ENCODE measurements around the gene ARHGAP15.

The ARHGAP15 gene

GRCh38 chr2:143779021-143779420, 649.8 kb downstream of the ARHGAP15 start:
- H3K4me1 ChIP-seq (ENCODE audit: insufficient read depth, insufficient read length): no peaks in the 10 kb centered on the region
- TF ChIP-seq SUZ12 (IDR thresholded peaks at IDR 0.05; ENCODE audit: extremely low read depth, insufficient read depth, insufficient read length): no peak
- no peak for TF ChIP-seq YY1 (IDR thresholded peaks at IDR 0.05; ENCODE audit: insufficient read depth, insufficient read length)
- no peak for TF ChIP-seq ZNF274 (IDR thresholded peaks at IDR 0.05; ENCODE audit: low read depth, low read length)
- no peaks in the 10 kb centered on the region for H3K36me3 ChIP-seq (ENCODE audit: insufficient read depth, insufficient read length, low read length)
- H3K4me3 ChIP-seq (ENCODE audit: insufficient read length, low read depth): no peak overlapping the region
- DNase-seq (ENCODE audit: low read depth, low spot score): no peak
- no peak overlapping the region for H3K9ac ChIP-seq (ENCODE audit: insufficient read length, low read depth)
- no peaks in the 10 kb centered on the region for H3K27me3 ChIP-seq (ENCODE audit: insufficient read depth, insufficient read length)
- no peaks in the 10 kb centered on the region for H3K9me3 ChIP-seq (ENCODE audit: insufficient read depth, low read length)

GRCh38 chr2:143786026-143786765, 657.0 kb downstream of the ARHGAP15 start:
- no peak for DNase-seq (ENCODE audit: low read depth, low spot score)
- H3K9me3 ChIP-seq (ENCODE audit: insufficient read depth, low read length): no peaks in the 10 kb centered on the region
- TF ChIP-seq YY1 (IDR thresholded peaks at IDR 0.05; ENCODE audit: insufficient read depth, insufficient read length): no peak
- TF ChIP-seq SUZ12 (IDR thresholded peaks at IDR 0.05; ENCODE audit: extremely low read depth, insufficient read depth, insufficient read length): no peak
- no peak for TF ChIP-seq ZNF274 (IDR thresholded peaks at IDR 0.05; ENCODE audit: low read depth, low read length)
- no peak overlapping the region for H3K9ac ChIP-seq (ENCODE audit: insufficient read length, low read depth)
- H3K36me3 ChIP-seq (ENCODE audit: insufficient read depth, insufficient read length, low read length): no peaks in the 10 kb centered on the region
- no peaks in the 10 kb centered on the region for H3K4me1 ChIP-seq (ENCODE audit: insufficient read depth, insufficient read length)
- no peaks in the 10 kb centered on the region for H3K27me3 ChIP-seq (ENCODE audit: insufficient read depth, insufficient read length)
- no peak overlapping the region for H3K4me3 ChIP-seq (ENCODE audit: insufficient read length, low read depth)

- Histone ChIP-seq H3K9ac (ENCODE audit: insufficient read length, low read depth) (no peak overlapping the region), H3K36me3 (ENCODE audit: insufficient read depth, insufficient read length, low read length) (no peaks in the 10 kb centered on the region), H3K4me1 (ENCODE audit: insufficient read depth, insufficient read length) (no peaks in the 10 kb centered on the region), H3K9me3 (ENCODE audit: insufficient read depth, low read length) (no peaks in the 10 kb centered on the region), H3K27me3 (ENCODE audit: insufficient read depth, insufficient read length) (no peaks in the 10 kb centered on the region), H3K4me3 (ENCODE audit: insufficient read length, low read depth) (no peak overlapping the region)
- TF ChIP-seq ZNF274 (IDR thresholded peaks at IDR 0.05; ENCODE audit: low read depth, low read length) (no peak), SUZ12 (IDR thresholded peaks at IDR 0.05; ENCODE audit: extremely low read depth, insufficient read depth, insufficient read length) (no peak), YY1 (IDR thresholded peaks at IDR 0.05; ENCODE audit: insufficient read depth, insufficient read length) (no peak)
- no peak for DNase-seq (ENCODE audit: low read depth, low spot score)
Measured at GRCh38 chr2:143787674-143788073, 658.5 kb downstream of the ARHGAP15 start.

DNA sequence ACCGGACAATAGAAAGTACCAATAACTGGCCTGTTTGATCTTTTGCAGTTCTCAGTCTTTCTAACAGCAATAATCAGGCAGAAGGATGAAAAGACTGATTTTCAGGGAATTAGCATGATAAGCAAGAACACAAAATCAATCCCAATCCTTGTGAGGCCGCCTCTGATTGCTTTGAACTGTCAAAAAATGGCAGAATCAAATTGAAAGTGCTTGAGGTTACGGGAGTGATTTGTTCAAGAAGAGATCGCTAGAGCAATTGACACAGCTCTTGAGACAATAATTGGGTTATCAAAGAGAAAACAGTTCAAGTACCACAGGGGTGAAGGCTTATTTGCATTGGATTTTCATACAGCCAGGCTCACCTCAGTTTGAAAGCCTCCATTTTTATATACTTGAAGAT, 663.4 kb downstream of the ARHGAP15 start:
- Histone ChIP-seq H3K4me1 (ENCODE audit: insufficient read depth, insufficient read length) (no peaks in the 10 kb centered on the region), H3K4me3 (ENCODE audit: insufficient read length, low read depth) (no peak overlapping the region), H3K9me3 (ENCODE audit: insufficient read depth, low read length) (no peaks in the 10 kb centered on the region), H3K27me3 (ENCODE audit: insufficient read depth, insufficient read length) (no peaks in the 10 kb centered on the region), H3K9ac (ENCODE audit: insufficient read length, low read depth) (no peak overlapping the region), H3K36me3 (ENCODE audit: insufficient read depth, insufficient read length, low read length) (no peaks in the 10 kb centered on the region)
- DNase-seq (ENCODE audit: low read depth, low spot score): no peak
- TF ChIP-seq SUZ12 (IDR thresholded peaks at IDR 0.05; ENCODE audit: extremely low read depth, insufficient read depth, insufficient read length) (no peak), ZNF274 (IDR thresholded peaks at IDR 0.05; ENCODE audit: low read depth, low read length) (no peak), YY1 (IDR thresholded peaks at IDR 0.05; ENCODE audit: insufficient read depth, insufficient read length) (no peak)

GRCh38 chr2:143793381-143793780, 664.2 kb downstream of the ARHGAP15 start:
- Histone ChIP-seq H3K9me3 (ENCODE audit: insufficient read depth, low read length) (no peaks in the 10 kb centered on the region), H3K27me3 (ENCODE audit: insufficient read depth, insufficient read length) (no peaks in the 10 kb centered on the region), H3K4me3 (ENCODE audit: insufficient read length, low read depth) (no peak overlapping the region), H3K36me3 (ENCODE audit: insufficient read depth, insufficient read length, low read length) (no peaks in the 10 kb centered on the region), H3K9ac (ENCODE audit: insufficient read length, low read depth) (no peak overlapping the region), H3K4me1 (ENCODE audit: insufficient read depth, insufficient read length) (no peaks in the 10 kb centered on the region)
- TF ChIP-seq SUZ12 (IDR thresholded peaks at IDR 0.05; ENCODE audit: extremely low read depth, insufficient read depth, insufficient read length): no peak
- no peak for TF ChIP-seq ZNF274 (IDR thresholded peaks at IDR 0.05; ENCODE audit: low read depth, low read length)
- no peak for TF ChIP-seq YY1 (IDR thresholded peaks at IDR 0.05; ENCODE audit: insufficient read depth, insufficient read length)
- DNase-seq (ENCODE audit: low read depth, low spot score): no peak

- Histone ChIP-seq H3K36me3 (ENCODE audit: insufficient read depth, insufficient read length, low read length) (no peaks in the 10 kb centered on the region), H3K9me3 (ENCODE audit: insufficient read depth, low read length) (no peaks in the 10 kb centered on the region), H3K4me3 (ENCODE audit: insufficient read length, low read depth) (no peak overlapping the region), H3K27me3 (ENCODE audit: insufficient read depth, insufficient read length) (no peaks in the 10 kb centered on the region), H3K4me1 (ENCODE audit: insufficient read depth, insufficient read length) (no peaks in the 10 kb centered on the region), H3K9ac (ENCODE audit: insufficient read length, low read depth) (no peak overlapping the region)
- no peak for DNase-seq (ENCODE audit: low read depth, low spot score)
- TF ChIP-seq ZNF274 (IDR thresholded peaks at IDR 0.05; ENCODE audit: low read depth, low read length) (no peak), YY1 (IDR thresholded peaks at IDR 0.05; ENCODE audit: insufficient read depth, insufficient read length) (no peak), SUZ12 (IDR thresholded peaks at IDR 0.05; ENCODE audit: extremely low read depth, insufficient read depth, insufficient read length) (no peak)
Measured at GRCh38 chr2:143796051-143796450, 666.8 kb downstream of the ARHGAP15 start.

- DNase-seq (ENCODE audit: low read depth, low spot score): no peak
- Histone ChIP-seq H3K9me3 (ENCODE audit: insufficient read depth, low read length) (no peaks in the 10 kb centered on the region), H3K9ac (ENCODE audit: insufficient read length, low read depth) (no peak overlapping the region), H3K4me1 (ENCODE audit: insufficient read depth, insufficient read length) (no peaks in the 10 kb centered on the region), H3K27me3 (ENCODE audit: insufficient read depth, insufficient read length) (no peaks in the 10 kb centered on the region), H3K4me3 (ENCODE audit: insufficient read length, low read depth) (no peak overlapping the region), H3K36me3 (ENCODE audit: insufficient read depth, insufficient read length, low read length) (no peaks in the 10 kb centered on the region)
- TF ChIP-seq ZNF274 (IDR thresholded peaks at IDR 0.05; ENCODE audit: low read depth, low read length) (no peak), YY1 (IDR thresholded peaks at IDR 0.05; ENCODE audit: insufficient read depth, insufficient read length) (no peak), SUZ12 (IDR thresholded peaks at IDR 0.05; ENCODE audit: extremely low read depth, insufficient read depth, insufficient read length) (no peak)
Measured at GRCh38 chr2:143801561-143801960, 672.3 kb downstream of the ARHGAP15 start.

All from NT2/D1 (cell line).